KOPT-K1 (cell line): ENCODE results near the gene CSPG4.
"Not testable (repeated sequence)": the region's sequence is repeated elsewhere in the genome, so short reads cannot be mapped to it uniquely, and the experiment has no call there.

Experiments
- H3K27ac ChIP-seq: fragments of 200-600 bp; sonication (generic); 2 replicates; pipeline ENCODE4 v1.5.1; 2016; ENCODE audit warnings: antibody characterized with exemption, mild to moderate bottlenecking, low read depth, low read length; ENCODE audit not compliant: poor library complexity, severe bottlenecking
- H3K36me3 ChIP-seq: fragments of 200-600 bp; sonication (generic); 2 replicates; pipeline ENCODE4 v1.5.1; 2017; ENCODE audit warnings: antibody characterized with exemption, mild to moderate bottlenecking, low read length, moderate library complexity; ENCODE audit not compliant: insufficient read depth
- H3K9me3 ChIP-seq: fragments of 200-600 bp; sonication (generic); 2 replicates; pipeline ENCODE4 v1.5.1; 2017; ENCODE audit warnings: antibody characterized with exemption, low read length, mild to moderate bottlenecking; ENCODE audit not compliant: insufficient read depth, poor library complexity, severe bottlenecking

Gene CSPG4

GRCh38 chr15:75750261-75751050 lies 37.8 kb upstream of the CSPG4 start:
- Histone ChIP-seq H3K27ac (no peak overlapping the region), H3K9me3 (no peaks in the 10 kb centered on the region), H3K36me3 (no peaks in the 10 kb centered on the region)

GRCh38 chr15:75749820-75750219 lies 37.2 kb upstream of the CSPG4 start:
- Histone ChIP-seq H3K27ac (no peak overlapping the region), H3K36me3 (no peaks in the 10 kb centered on the region), H3K9me3 (no peaks in the 10 kb centered on the region)

GRCh38 chr15:75748882-75749281 lies 36.2 kb upstream of the CSPG4 start:
- H3K9me3 ChIP-seq, H3K27ac ChIP-seq, H3K36me3 ChIP-seq: not testable (repeated sequence)

GRCh38 chr15:75747121-75747520 lies 34.5 kb upstream of the CSPG4 start:
- not testable (repeated sequence) for H3K36me3 ChIP-seq, H3K9me3 ChIP-seq, H3K27ac ChIP-seq

- H3K9me3 ChIP-seq = peaks cover 4% of the 10 kb centered on the region
- H3K27ac ChIP-seq = no peak overlapping the region
- no peaks in the 10 kb centered on the region for H3K36me3 ChIP-seq
These were observed 32.7 kb upstream of the CSPG4 start for GRCh38 chr15:75745305-75745704.

- H3K27ac ChIP-seq, H3K9me3 ChIP-seq, H3K36me3 ChIP-seq: not testable (repeated sequence)
These were observed 29.7 kb upstream of the CSPG4 start for GRCh38 chr15:75742346-75742745.

GRCh38 chr15:75739791-75740190 lies 27.1 kb upstream of the CSPG4 start:
- Histone ChIP-seq H3K36me3 (no peaks in the 10 kb centered on the region), H3K9me3 (peaks cover 4% of the 10 kb centered on the region), H3K27ac (no peak overlapping the region)

- H3K27ac ChIP-seq = no peak overlapping the region
- H3K9me3 ChIP-seq = peaks cover 4% of the 10 kb centered on the region
- H3K36me3 ChIP-seq = no peaks in the 10 kb centered on the region
These were observed 26.1 kb upstream of the CSPG4 start for GRCh38 chr15:75738647-75739325.

- H3K9me3 ChIP-seq = peaks cover 4% of the 10 kb centered on the region
- H3K27ac ChIP-seq = no peak overlapping the region
These were observed 25.5 kb upstream of the CSPG4 start for GRCh38 chr15:75738014-75738646.

GRCh38 chr15:75737116-75738013 lies 24.7 kb upstream of the CSPG4 start:
- not testable (repeated sequence) for H3K9me3 ChIP-seq, H3K27ac ChIP-seq, H3K36me3 ChIP-seq

More at GRCh38 chr15:75738014-75738646, 25.5 kb upstream of the CSPG4 start:
- no peaks in the 10 kb centered on the region for H3K36me3 ChIP-seq

GRCh38 chr15:75736256-75736655 lies 23.6 kb upstream of the CSPG4 start:
- no peaks in the 10 kb centered on the region for H3K36me3 ChIP-seq
- no peaks in the 10 kb centered on the region for H3K9me3 ChIP-seq
- H3K27ac ChIP-seq = no peak overlapping the region

- not testable (repeated sequence) for H3K9me3 ChIP-seq, H3K27ac ChIP-seq, H3K36me3 ChIP-seq
These were observed 22.5 kb upstream of the CSPG4 start for GRCh38 chr15:75734861-75735760.

GRCh38 chr15:75733761-75734651 lies 21.4 kb upstream of the CSPG4 start:
- no peak overlapping the region for H3K27ac ChIP-seq
- no peaks in the 10 kb centered on the region for H3K9me3 ChIP-seq
- no peaks in the 10 kb centered on the region for H3K36me3 ChIP-seq
